GM19452 (cell line): ENCODE measurements around the gene CDC34.

Experiments used
- ATAC-seq: cut with Tn5 transposase; IDR thresholded peaks from one replicate; pipeline ENCODE4 v1.9.1; 2021; ENCODE audit not compliant: unreplicated experiment

The CDC34 gene

DNA sequence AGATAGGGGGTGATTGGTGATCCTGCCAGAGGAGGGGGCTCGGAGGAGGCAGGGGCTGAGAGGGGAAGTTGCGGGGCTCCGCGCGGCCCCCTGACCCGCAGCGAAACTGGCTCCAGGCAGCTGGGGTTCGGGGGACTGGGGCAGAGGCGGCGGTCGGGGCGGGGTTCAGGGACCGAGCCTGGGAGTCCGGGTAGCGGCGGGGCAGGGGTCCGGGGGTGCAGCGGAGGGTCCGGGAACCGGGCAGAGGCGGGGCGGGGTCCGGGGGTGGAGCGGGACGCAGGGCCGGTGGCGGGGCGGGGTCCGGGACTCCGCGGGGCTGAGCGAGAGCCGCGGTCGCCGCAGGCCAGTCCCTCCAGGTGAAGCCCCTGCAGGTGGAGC is 34.1 kb upstream of the CDC34 start:
- ATAC-seq: no peak

- ATAC-seq: no peak
Measured at GRCh38 chr19:497869-498510, 33.6 kb upstream of the CDC34 start.

DNA sequence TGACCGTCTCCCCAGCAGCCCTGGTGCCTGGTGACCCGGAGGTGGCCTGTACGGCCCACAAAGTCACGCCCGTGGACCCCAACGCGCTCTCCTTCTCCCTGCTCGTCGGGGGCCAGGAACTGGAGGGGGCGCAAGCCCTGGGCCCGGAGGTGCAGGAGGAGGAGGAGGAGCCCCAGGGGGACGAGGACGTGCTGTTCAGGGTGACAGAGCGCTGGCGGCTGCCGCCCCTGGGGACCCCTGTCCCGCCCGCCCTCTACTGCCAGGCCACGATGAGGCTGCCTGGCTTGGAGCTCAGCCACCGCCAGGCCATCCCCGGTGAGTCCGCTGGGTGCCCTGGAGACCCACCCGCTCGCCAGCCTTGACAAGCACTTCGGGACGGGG is 33.1 kb upstream of the CDC34 start:
- no peak for ATAC-seq

DNA sequence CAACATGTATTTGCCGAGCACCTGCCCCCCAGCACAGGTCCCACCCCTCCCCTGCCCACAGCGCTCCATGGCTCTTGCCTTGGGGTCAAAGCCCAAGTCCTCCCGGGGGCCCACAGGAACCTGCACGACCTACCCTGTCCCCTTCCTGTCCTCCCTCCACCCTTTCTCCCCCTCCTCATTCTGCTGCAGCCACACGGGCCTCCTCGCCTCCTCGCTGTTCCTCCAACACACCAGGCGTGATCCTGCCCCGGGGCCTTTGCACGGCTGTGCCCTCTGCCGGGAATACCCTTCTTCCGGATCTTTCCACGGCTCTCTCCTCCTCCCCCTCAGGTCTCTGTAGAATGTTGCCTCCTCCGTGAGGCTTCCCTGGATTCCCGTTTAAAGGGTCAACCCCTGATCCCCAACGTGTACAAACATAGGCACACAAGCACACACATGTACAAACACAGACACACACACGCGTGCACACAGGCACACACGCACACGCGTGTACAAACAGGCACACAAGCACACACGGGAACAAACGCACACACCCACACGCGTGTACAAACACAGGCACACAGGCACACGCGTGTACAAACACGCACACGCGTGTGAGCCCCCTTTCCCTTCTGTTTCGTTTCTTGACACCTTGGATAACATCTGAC is 32.5 kb upstream of the CDC34 start:
- ATAC-seq: no peak

DNA sequence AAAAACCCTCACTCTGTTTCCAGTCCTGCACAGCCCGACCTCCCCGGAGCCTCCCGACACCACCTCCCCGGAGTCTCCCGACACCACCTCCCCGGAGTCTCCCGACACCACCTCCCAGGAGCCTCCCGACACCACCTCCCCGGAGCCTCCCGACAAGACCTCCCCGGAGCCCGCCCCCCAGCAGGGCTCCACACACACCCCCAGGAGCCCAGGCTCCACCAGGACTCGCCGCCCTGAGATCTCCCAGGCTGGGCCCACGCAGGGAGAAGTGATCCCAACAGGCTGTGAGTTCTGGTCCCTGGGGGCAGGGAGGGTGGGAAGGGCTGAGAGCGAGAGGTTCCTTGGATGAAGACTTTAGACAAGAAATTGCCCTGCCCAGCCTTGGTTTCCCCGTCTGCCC is 29.9 kb upstream of the CDC34 start:
- no peak for ATAC-seq

DNA sequence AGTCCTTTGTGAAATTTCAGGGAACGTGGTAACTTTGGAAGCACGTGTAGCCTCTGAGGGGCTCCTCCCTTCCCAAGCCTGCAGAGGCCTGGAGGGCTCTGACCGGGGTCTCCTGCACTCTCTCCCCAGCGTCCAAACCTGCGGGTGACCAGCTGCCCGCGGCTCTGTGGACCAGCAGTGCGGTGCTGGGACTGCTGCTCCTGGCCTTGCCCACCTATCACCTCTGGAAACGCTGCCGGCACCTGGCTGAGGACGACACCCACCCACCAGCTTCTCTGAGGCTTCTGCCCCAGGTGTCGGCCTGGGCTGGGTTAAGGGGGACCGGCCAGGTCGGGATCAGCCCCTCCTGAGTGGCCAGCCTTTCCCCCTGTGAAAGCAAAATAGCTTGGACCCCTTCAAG is 26.9 kb upstream of the CDC34 start:
- ATAC-seq: no peak

DNA sequence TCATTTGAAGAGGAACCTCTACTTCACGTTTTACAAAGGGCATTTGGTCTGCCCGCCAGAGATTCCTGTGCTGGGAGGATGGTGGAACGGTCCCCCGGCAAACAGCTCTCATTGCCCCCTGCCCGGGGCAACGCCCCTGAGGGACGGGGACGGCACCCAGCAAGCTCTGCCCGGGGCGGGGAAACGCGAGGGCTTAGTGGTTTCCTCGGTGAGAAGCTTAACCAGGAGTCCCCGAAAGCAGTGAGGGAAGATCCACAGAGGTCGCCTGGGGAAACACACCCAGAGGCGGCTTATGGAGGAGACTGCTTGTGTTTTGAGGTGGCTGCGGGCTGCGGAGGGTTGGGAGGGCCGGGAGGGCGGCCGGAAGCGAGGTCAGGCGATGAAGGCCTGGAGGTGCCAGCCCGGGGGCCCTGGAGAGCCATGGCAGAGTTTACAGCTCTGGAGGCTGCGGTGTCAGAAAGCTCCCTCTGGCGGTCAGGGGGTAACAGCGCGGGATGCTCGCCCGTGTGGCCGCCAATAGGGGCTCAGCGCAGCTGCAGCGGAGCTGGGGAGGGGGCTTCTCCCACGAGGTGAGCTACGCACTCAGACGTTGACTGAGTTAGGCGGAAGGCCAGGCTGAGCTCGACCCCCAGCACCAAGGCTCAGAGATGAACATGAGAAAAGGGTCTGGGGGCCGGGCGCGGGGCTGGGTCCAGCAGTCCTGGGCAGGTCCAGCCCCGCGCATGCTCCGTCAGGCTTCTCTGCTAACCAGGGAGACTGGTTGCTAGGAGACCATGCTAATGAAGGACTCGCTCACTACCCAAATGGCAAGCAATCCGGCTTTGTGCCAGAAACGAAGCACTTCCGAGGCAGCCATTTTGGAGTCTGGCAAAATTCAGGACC is 24.9 kb upstream of the CDC34 start:
- ATAC-seq: peak; percentile 64

GRCh38 chr19:507286-508203 is 24.0 kb upstream of the CDC34 start, which contains the start of gene TPGS1:
Gene TPGS1 (plus strand): TSS chr19:507497. CDS start chr19:507507, 10 bp downstream.
- peak; percentile 57 for ATAC-seq

GRCh38 chr19:508204-509150 is 23.1 kb upstream of the CDC34 start:
- no peak for ATAC-seq

- peak; percentile 25 for ATAC-seq
Measured at GRCh38 chr19:510606-511100, 20.9 kb upstream of the CDC34 start.

GRCh38 chr19:511101-511851 is 20.3 kb upstream of the CDC34 start:
- ATAC-seq: no peak

DNA sequence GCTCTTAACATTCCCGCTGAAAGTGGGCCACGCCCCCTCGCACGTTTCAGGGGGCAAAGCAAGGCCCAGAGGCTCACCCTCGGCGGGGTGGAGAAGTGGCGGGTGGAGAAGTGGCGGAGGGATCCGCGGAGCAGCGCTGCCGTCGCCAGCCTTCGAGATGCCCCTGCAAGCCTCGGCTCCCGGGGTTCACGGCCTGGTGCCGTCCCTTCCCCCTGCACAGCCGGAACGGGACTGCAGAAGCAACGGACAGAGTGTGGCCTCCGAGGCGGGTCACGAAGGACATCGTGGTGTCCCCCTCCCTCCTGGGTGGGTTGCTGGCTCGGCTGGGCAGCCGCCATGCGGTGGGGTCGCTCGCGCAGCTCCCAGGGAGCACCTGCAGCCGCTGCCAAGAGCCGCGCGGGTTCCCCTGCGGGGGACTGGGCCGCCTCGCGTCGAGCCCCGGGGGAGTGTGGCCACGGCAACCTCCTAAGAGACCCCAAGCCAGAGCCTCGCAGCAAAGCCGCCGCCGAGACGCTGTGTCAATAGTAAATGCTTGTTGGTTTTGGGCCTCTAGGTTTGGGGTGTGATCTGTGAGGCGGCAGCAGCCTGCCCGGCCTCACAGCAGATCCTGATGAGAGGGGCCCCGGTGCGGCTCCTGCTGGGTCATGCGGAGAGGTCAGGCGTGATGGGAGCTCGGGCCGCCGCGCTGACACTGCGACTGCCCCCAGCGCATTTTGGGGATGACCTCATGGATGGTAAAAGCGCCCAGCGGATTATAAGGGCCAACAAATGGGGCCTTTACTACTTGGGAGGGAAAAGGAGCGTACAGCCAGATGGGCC is 18.8 kb upstream of the CDC34 start:
- no peak for ATAC-seq

GRCh38 chr19:513368-514165 is 18.0 kb upstream of the CDC34 start:
- no peak for ATAC-seq

GRCh38 chr19:514166-514663 is 17.3 kb upstream of the CDC34 start:
- no peak for ATAC-seq

- no peak for ATAC-seq
Measured at GRCh38 chr19:517721-518597, 13.6 kb upstream of the CDC34 start.

- ATAC-seq: no peak
Measured at GRCh38 chr19:518598-519231, 12.8 kb upstream of the CDC34 start.
